Right atrium auricular region (tissue), 2 donors: ENCODE results near the gene CDH16. TPM values are rescaled to one million over a fixed set of nuclear protein-coding genes. Genes with fewer than 3 reads are reported as not detected.

Experiments
- DNase-seq: peaks from one replicate; pipeline ENCODE4 v3.0.0-alpha.2; 2019; ENCODE audit warnings: low spot score
- H3K27ac ChIP-seq, 2 donors: fragments of 200-600 bp; sonication (generic); 1 replicate in 1 of 2; 2 replicates in 1 of 2; pipeline ENCODE4 v1.5.1; 2016 to 2019
- H3K27me3 ChIP-seq, 2 donors: fragments of 200-600 bp; sonication (generic); one replicate each; pipeline versions ENCODE4 v1.5.1 to v1.6.0; 2017 to 2019
- H3K36me3 ChIP-seq: fragments of 200-600 bp; sonication (generic); one replicate; pipeline ENCODE4 v1.5.1; 2016
- H3K4me1 ChIP-seq, 2 donors: fragments of 200-600 bp; sonication (generic); one replicate each; pipeline versions ENCODE4 v1.5.1 to v1.6.0; 2017 to 2019
- H3K4me3 ChIP-seq, 2 donors: fragments of 200-600 bp; sonication (generic); 1 replicate in 1 of 2; 2 replicates in 1 of 2; pipeline ENCODE4 v1.5.1; 2017 to 2019; ENCODE audit warnings: mild to moderate bottlenecking in 1 of 2, moderate library complexity in 1 of 2
- H3K9me3 ChIP-seq, 2 donors: fragments of 200-600 bp; sonication (generic); one replicate each; pipeline ENCODE4 v1.5.1; 2019
- total RNA-seq, 2 donors: library from RNA; depleted of rRNA; stranded (reverse); fragments of >200 nt; gene quantifications; one replicate each; pipeline ENCODE4 v1.1.0, GENCODE V29; 2016
- TF ChIP-seq, protein P1 (sequence below), 2 donors: fragments of 200-600 bp; sonication (generic); IDR thresholded peaks; one replicate each; pipeline ENCODE4 v1.5.1; 2019; ENCODE audit warnings: antibody characterized with exemption in 2 of 2

The CDH16 gene
- total RNA-seq, 2 donors from 2014 or later, result 0.79 to 1.4 TPM

DNA sequence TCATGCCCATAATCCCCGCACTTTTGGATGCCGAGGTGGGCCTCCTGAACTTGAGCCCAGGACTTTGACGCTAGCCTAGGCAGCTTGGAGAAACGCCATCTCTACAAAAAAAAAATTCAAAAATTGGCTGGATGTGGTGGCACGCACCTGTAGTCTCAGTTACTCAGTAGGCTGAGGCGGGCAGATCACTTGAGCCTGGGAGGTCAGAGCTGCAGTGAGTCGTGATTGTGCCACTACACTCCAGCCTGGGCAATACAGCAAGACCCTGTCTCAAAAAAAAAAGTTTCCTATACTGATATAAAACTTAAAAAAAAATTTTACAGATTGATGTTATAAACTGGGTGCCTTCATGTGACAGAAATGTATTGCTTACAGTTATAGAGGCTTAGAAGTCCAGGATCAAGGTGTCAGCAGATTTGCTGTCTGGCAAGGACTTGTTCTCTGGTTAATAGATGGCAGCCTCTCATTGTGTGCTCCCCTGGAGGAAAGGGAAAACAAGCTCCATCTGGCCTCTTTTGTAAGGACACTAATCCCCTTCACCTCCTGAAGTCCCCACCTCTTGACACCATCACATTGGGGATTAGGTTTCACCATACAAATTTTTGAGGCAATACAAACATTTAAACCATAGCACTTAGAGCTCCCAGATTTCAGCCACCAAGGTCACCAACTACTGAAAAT is 33.9 kb upstream of the CDH16 start:
- peaks cover 0 to 13% of the 10 kb centered on the region in 2 donors for H3K4me1 ChIP-seq
- no peaks in the 10 kb centered on the region for H3K27me3 ChIP-seq
- TF ChIP-seq, protein P1, sequence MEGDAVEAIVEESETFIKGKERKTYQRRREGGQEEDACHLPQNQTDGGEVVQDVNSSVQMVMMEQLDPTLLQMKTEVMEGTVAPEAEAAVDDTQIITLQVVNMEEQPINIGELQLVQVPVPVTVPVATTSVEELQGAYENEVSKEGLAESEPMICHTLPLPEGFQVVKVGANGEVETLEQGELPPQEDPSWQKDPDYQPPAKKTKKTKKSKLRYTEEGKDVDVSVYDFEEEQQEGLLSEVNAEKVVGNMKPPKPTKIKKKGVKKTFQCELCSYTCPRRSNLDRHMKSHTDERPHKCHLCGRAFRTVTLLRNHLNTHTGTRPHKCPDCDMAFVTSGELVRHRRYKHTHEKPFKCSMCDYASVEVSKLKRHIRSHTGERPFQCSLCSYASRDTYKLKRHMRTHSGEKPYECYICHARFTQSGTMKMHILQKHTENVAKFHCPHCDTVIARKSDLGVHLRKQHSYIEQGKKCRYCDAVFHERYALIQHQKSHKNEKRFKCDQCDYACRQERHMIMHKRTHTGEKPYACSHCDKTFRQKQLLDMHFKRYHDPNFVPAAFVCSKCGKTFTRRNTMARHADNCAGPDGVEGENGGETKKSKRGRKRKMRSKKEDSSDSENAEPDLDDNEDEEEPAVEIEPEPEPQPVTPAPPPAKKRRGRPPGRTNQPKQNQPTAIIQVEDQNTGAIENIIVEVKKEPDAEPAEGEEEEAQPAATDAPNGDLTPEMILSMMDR (IDR thresholded peaks at IDR 0.05), result no peak
- H3K9me3 ChIP-seq, result no peaks in the 10 kb centered on the region
- no peaks in the 10 kb centered on the region for H3K36me3 ChIP-seq
- no peak for DNase-seq
- H3K27ac ChIP-seq, result no peak overlapping the region
- no peak overlapping the region for H3K4me3 ChIP-seq

DNA sequence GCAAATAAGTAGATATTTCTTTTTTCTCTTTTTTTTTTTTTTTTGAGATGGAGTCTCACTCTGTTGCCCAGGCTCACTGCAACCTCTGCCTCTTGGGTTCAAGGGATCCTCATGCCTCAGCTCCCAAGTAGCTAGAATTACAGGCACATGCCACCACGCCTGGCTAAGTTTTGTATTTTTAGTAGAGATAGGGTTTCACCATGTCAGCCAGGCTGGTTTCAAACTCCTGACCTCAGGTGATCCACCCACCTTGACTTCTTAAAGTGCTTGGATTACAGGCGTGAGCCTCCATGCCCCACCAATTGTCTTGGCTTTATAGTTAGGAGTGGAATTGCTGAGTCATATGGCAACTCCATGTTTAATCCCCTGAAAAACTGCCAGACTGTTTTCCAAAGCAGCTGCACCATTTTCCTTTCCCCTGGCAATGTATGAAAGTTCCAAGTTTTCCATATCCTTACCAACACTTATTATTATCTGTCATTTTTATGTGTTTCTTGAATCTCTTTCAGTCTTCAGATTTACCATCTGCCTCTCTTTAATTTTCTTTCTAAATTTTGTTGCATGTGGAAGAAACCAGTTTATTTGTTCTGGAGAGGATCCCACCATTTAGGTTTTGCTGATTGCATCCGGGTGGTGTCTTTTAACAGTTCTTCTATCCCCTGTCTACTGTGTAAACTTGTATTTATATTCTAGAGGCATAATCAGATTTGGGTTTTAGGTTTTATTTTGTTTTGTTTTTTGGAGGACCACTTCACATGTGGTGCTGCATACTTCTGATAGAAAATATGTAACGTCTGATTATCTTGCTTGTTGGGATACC is 32.5 kb upstream of the CDH16 start:
- no peaks in the 10 kb centered on the region for H3K36me3 ChIP-seq
- DNase-seq, result no peak
- no peaks in the 10 kb centered on the region for H3K9me3 ChIP-seq
- TF ChIP-seq, protein P1 (IDR thresholded peaks at IDR 0.05), result no peak
- peaks cover 0 to 23% of the 10 kb centered on the region in 2 donors for H3K4me1 ChIP-seq
- H3K27ac ChIP-seq, result no peak overlapping the region
- no peak overlapping the region for H3K4me3 ChIP-seq
- no peaks in the 10 kb centered on the region for H3K27me3 ChIP-seq

DNA sequence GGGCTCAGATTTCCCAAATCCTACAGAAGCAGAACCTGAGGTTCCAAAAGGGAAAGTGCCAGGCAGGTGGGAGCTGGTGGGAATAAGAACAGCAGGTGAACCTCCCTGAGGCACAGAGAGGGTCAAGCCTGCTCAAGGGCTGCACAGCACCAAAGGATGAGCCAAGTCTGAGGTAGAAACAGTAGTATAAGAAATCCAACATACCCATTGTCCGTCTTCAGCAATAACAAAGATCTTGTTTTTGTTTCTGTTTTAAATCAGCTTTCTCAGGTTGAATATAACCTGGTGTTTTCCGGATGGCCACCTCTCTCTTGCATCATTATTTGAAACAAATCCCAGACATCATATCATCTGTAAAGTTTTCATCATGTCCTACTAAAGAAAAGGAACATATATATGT is 31.8 kb upstream of the CDH16 start:
- H3K36me3 ChIP-seq, result no peaks in the 10 kb centered on the region
- TF ChIP-seq, protein P1 (IDR thresholded peaks at IDR 0.05), result no peak
- no peak for DNase-seq
- H3K9me3 ChIP-seq, result no peaks in the 10 kb centered on the region
- H3K27ac ChIP-seq, result no peak overlapping the region
- H3K4me3 ChIP-seq, result no peak overlapping the region
- peaks cover 0 to 23% of the 10 kb centered on the region in 2 donors for H3K4me1 ChIP-seq
- H3K27me3 ChIP-seq, result no peaks in the 10 kb centered on the region

DNA sequence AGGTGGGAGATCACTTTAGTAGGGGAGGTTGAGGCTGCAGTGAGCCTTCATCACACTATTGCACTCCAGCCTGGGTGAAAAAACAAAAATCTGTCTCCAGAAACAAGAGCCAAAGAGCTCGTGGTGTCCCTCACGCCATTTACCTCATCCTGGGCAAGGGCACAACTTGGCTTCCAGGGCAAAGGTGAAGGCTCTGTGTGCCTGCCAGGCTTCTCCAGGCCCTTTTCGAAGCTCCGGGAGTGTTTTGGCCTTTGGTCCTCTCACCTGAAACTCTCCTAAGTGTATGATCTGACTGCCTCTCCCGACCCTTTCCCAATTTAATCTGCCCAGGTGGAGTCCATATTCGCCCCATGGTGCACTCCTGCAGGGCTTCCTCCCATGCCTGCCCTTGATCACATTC is 30.8 kb upstream of the CDH16 start:
- no peak for DNase-seq
- TF ChIP-seq, protein P1 (IDR thresholded peaks at IDR 0.05), result no peak
- Histone ChIP-seq H3K36me3 (no peaks in the 10 kb centered on the region), H3K4me1 (peaks cover 0 to 23% of the 10 kb centered on the region in 2 donors), H3K27me3 (no peaks in the 10 kb centered on the region), H3K9me3 (no peaks in the 10 kb centered on the region), H3K4me3 (no peak overlapping the region), H3K27ac (no peak overlapping the region)

DNA sequence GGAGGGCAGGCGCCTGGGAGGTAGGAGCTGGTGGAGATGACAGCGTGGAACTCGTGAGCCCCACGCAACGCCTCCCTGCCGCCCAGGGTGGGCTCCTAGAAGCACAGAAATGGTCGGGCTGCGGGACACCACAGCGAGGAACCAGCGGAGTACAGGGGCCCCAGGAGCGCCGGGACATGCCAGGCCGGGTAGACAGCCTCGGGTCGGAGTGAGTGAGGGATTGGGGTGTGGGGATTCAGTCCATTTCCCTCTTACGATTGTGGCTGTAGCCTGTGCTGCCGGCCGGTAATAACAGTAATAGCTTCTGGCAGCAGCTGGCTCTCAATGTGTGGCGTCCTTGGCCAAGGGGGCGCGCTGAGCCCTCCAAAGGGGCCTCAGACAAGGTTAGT is 30.1 kb upstream of the CDH16 start:
- Histone ChIP-seq H3K4me1 (peaks cover 0 to 23% of the 10 kb centered on the region in 2 donors), H3K27me3 (no peaks in the 10 kb centered on the region), H3K9me3 (no peaks in the 10 kb centered on the region), H3K27ac (no peak overlapping the region), H3K4me3 (peak overlapping the region; percentile 31 to 56), H3K36me3 (peaks cover 3% of the 10 kb centered on the region)
- TF ChIP-seq, protein P1 (IDR thresholded peaks at IDR 0.05), result no peak
- no peak for DNase-seq
